Measurements from ENCODE around the gene MYO1A.

Gene MYO1A

GRCh38 chr12:57049890-57050289 is at the start of gene MYO1A:
Gene MYO1A, minus strand, starts transcription at chr12:57050129. Its CDS starts 1,806 bp downstream, at chr12:57048323.
- H3K27me3 ChIP-seq = peaks cover 0 to 8% of the 10 kb centered on the region in 2 donors
- no peak within 1 kb of the TSS for H3K4me3 ChIP-seq
- no peak within 1 kb of the TSS for H3K27ac ChIP-seq
- no peak for DNase-seq
- no peak for TF ChIP-seq CTCF (IDR thresholded peaks at IDR 0.05)
- H3K36me3 ChIP-seq = no peaks in the 10 kb centered on the region
- intact Hi-C loops (cut with DNase I; ENCODE audit: low total_unique reads) = no loop called here
- no peaks in the 10 kb centered on the region for H3K9me3 ChIP-seq
- H3K4me1 ChIP-seq = no peaks in the 10 kb centered on the region

GRCh38 chr12:57099047-57099714 is 49.3 kb upstream of the MYO1A start:
- Histone ChIP-seq H3K36me3 (peaks cover 67 to 95% (median 85%) of the 10 kb centered on the region in 3 donors), H3K27ac (peak overlapping the region in 1 of 2 donors; percentile 22)

GRCh38 chr12:57098546-57098945 is 48.6 kb upstream of the MYO1A start:
- Histone ChIP-seq H3K4me1 (peaks cover 0 to 25% (median 13%) of the 10 kb centered on the region in 4 donors), H3K27me3 (no peaks in the 10 kb centered on the region), H3K9me3 (no peaks in the 10 kb centered on the region), H3K4me3 (no peak overlapping the region), H3K27ac (peak overlapping the region in 1 of 2 donors; percentile 22), H3K36me3 (peaks cover 60 to 91% (median 80%) of the 10 kb centered on the region in 3 donors)
- no peak for DNase-seq
- intact Hi-C loops (cut with DNase I; ENCODE audit: low total_unique reads) = no loop called here
- no peak for TF ChIP-seq CTCF (IDR thresholded peaks at IDR 0.05)

More at GRCh38 chr12:57099047-57099714, 49.3 kb upstream of the MYO1A start:
- intact Hi-C loops (cut with DNase I; ENCODE audit: low total_unique reads) = no loop called here
- DNase-seq = no peak
- TF ChIP-seq CTCF (IDR thresholded peaks at IDR 0.05) = no peak
- peaks cover 0 to 19% (median 7%) of the 10 kb centered on the region in 4 donors for H3K4me1 ChIP-seq
- H3K9me3 ChIP-seq = no peaks in the 10 kb centered on the region
- H3K27me3 ChIP-seq = no peaks in the 10 kb centered on the region
- no peak overlapping the region for H3K4me3 ChIP-seq

GRCh38 chr12:57097554-57097835 is 47.6 kb upstream of the MYO1A start:
- H3K27me3 ChIP-seq = no peaks in the 10 kb centered on the region
- no peak overlapping the region for H3K4me3 ChIP-seq
- H3K4me1 ChIP-seq = peaks cover 0 to 36% (median 23%) of the 10 kb centered on the region in 4 donors
- H3K27ac ChIP-seq = no peak overlapping the region
- peaks cover 70 to 92% (median 86%) of the 10 kb centered on the region in 3 donors for H3K36me3 ChIP-seq
- no peak for DNase-seq
- intact Hi-C loops (cut with DNase I; ENCODE audit: low total_unique reads) = no loop called here
- no peaks in the 10 kb centered on the region for H3K9me3 ChIP-seq
- TF ChIP-seq CTCF (IDR thresholded peaks at IDR 0.05) = no peak

- no peak for DNase-seq
- peak overlapping the region; percentile 12 to 91 for H3K27ac ChIP-seq
- no peak for TF ChIP-seq CTCF (IDR thresholded peaks at IDR 0.05)
Observed at GRCh38 chr12:57096748-57097553, 47.0 kb upstream of the MYO1A start.

More at GRCh38 chr12:57096748-57097553, 47.0 kb upstream of the MYO1A start:
- no peaks in the 10 kb centered on the region for H3K27me3 ChIP-seq
- H3K4me3 ChIP-seq = no peak overlapping the region
- H3K4me1 ChIP-seq = peaks cover 0 to 41% (median 28%) of the 10 kb centered on the region in 4 donors
- intact Hi-C loops (cut with DNase I; ENCODE audit: low total_unique reads) = no loop called here
- H3K9me3 ChIP-seq = no peaks in the 10 kb centered on the region
- H3K36me3 ChIP-seq = peaks cover 73 to 92% (median 86%) of the 10 kb centered on the region in 3 donors

Measured in tibial artery (tissue), 4 donors.